Endothelial cell of umbilical vein (primary cell): ENCODE measurements around the gene MAFF.

Source experiments
- EZH2 ChIP-seq: IDR thresholded peaks from 2 replicates; pipeline ENCODE4 v1.6.1; 2012; ENCODE audit warnings: borderline replicate concordance, low read depth, mild to moderate bottlenecking, moderate library complexity, low read length, inconsistent platforms; ENCODE audit not compliant: severe bottlenecking
- FOS ChIP-seq: IDR thresholded peaks from 2 replicates; pipeline ENCODE4 v1.6.1; 2011; ENCODE audit warnings: mild to moderate bottlenecking, low read length, moderate library complexity, borderline replicate concordance; ENCODE audit not compliant: insufficient read depth
- JUN ChIP-seq: IDR thresholded peaks from 2 replicates; pipeline ENCODE4 v1.6.1; 2011; ENCODE audit warnings: borderline replicate concordance, low read depth; ENCODE audit not compliant: insufficient read length, insufficient read depth
- MAX ChIP-seq: IDR thresholded peaks from 2 replicates; pipeline ENCODE4 v1.6.1; 2011; ENCODE audit not compliant: insufficient read depth, insufficient read length
- POLR2A ChIP-seq: IDR thresholded peaks from 2 replicates; pipeline ENCODE4 v1.6.1; 2012; ENCODE audit warnings: low read depth, mild to moderate bottlenecking, control low read depth, low read length
- POLR2AphosphoS5 ChIP-seq: IDR thresholded peaks from 2 replicates; pipeline ENCODE4 v1.6.1; 2012; ENCODE audit warnings: low read depth, mild to moderate bottlenecking, control low read depth, low read length, moderate library complexity; ENCODE audit not compliant: insufficient read depth
- TF ChIP-seq, protein P1 (sequence below), 2 donors: IDR thresholded peaks; 1 replicate in 1 of 2; 2 replicates in 1 of 2; pipeline ENCODE4 v1.5.1; 2011; ENCODE audit warnings: low read length in 2 of 2, mild to moderate bottlenecking in 2 of 2, moderate library complexity in 2 of 2, control low read depth in 1 of 2, inconsistent platforms in 1 of 2, low read depth in 1 of 2; ENCODE audit not compliant: insufficient read depth in 1 of 2; ENCODE audit errors: extremely low read depth in 1 of 2

GRCh38 chr22:38196791-38197419 lies 4.9 kb upstream of the MAFF start:
- TF ChIP-seq POLR2A (no peak), EZH2 (no peak), FOS (no peak), POLR2AphosphoS5 (no peak), MAX (no peak), JUN (no peak)
- TF ChIP-seq, protein P1, sequence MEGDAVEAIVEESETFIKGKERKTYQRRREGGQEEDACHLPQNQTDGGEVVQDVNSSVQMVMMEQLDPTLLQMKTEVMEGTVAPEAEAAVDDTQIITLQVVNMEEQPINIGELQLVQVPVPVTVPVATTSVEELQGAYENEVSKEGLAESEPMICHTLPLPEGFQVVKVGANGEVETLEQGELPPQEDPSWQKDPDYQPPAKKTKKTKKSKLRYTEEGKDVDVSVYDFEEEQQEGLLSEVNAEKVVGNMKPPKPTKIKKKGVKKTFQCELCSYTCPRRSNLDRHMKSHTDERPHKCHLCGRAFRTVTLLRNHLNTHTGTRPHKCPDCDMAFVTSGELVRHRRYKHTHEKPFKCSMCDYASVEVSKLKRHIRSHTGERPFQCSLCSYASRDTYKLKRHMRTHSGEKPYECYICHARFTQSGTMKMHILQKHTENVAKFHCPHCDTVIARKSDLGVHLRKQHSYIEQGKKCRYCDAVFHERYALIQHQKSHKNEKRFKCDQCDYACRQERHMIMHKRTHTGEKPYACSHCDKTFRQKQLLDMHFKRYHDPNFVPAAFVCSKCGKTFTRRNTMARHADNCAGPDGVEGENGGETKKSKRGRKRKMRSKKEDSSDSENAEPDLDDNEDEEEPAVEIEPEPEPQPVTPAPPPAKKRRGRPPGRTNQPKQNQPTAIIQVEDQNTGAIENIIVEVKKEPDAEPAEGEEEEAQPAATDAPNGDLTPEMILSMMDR (IDR thresholded peaks at IDR 0.05; ENCODE audit: extremely low read depth in 1 of 2, insufficient read depth in 1 of 2, low read depth in 1 of 2, low read length in 2 of 2): no peak
